HG02943 (cell line): ENCODE data around the gene SLC2A5.
"Not testable (repeated sequence)": the region's sequence is repeated elsewhere in the genome, so short reads cannot be mapped to it uniquely, and the experiment has no call there.

Experiments used
- ATAC-seq: cut with Tn5 transposase; IDR thresholded peaks from one replicate; pipeline ENCODE4 v1.9.1; 2021; ENCODE audit warnings: mild to moderate bottlenecking, low read depth, moderate library complexity; ENCODE audit not compliant: unreplicated experiment

Gene SLC2A5

DNA sequence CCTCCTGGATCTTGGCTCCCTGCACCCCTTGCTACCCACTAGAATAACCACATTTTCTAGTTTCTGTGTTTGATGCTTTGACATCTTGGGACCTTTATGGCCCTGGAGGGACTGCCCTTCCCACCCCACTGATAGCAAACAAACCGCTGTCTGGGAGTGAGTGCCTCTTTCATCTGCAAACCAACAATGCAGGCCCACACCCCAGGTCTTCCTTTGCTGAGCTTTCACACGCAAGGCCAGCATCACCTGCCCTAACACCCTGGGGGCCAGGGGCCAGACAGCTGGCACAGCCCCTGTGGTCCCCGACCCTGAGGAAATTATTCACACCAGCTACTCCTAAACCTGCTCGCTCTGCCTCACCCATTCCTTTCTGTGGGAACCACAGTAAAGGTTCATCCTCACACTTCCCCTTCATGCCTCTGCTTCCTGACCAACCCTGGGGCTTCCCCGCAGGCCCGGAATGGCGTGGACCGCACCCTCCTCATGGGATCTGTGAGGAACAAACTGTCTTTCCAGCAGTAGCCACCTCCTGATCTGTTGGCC lies 58.6 kb downstream of the SLC2A5 start:
- ATAC-seq: peak; percentile 41

DNA sequence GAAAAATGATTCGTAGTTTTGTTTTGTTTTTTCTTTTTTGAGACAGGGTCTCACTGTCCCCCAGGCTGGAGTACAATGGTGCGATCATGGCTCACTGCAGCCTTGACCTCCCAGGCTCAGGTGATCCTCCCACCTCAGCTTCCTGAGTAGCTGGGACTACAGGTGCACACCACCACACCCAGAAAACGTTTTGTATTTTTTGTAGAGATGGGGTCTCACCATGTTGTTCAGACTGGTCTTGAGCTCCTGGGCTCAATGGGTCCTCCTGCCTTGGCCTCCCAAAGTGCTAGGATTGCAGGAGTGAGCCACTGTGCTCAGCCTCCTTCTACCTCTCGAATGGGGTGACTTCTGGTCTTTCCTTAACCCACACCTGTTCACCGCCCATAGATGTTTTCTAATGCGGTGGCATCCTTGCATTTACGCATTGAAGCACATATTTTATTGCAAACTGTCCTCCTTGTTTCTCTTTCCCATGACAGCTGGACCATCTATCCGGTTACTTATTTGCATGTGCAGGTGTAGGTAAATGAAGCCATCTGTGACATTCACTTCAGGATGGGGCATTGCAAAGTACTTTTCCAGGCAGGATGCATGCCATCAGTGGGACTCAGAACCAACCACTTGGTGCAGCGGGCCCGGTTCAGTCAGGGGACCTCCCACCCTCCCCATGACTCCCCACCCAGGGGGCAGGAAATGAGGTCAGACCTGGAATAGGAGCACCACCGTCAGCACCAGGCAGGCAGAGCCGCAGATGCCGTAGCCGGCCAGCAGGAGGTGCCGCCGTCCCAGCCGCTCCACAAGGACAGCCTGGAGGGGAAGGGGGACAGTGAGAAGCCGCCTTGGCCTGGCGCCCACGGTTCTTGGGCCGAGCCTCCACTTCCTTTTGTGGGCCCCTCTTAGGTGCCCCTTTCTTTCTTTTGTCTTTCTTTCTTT lies 59.7 kb downstream of the SLC2A5 start:
- no peak for ATAC-seq

- ATAC-seq: no peak
Observed at GRCh38 chr1:9008236-9008635, 61.2 kb downstream of the SLC2A5 start.

GRCh38 chr1:9006956-9007615 lies 62.3 kb downstream of the SLC2A5 start:
- ATAC-seq: no peak

DNA sequence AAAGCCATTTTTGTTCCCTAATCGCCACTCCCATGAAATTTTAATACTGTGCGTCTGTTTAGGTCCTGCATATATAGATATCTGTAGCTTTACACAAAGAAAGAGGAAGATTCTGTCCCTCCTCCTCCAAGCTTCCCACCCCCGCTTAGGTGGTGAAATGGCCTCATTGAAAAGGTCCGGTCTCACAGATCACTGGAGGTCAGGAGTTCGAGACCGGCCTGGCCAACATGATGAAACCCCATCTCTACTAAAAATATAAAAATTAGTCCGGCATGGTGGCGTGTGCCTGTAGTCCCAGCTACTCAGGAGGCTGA lies 64.1 kb downstream of the SLC2A5 start:
- no peak for ATAC-seq

- ATAC-seq: no peak
Observed at GRCh38 chr1:9004700-9005394, 64.6 kb downstream of the SLC2A5 start.

DNA sequence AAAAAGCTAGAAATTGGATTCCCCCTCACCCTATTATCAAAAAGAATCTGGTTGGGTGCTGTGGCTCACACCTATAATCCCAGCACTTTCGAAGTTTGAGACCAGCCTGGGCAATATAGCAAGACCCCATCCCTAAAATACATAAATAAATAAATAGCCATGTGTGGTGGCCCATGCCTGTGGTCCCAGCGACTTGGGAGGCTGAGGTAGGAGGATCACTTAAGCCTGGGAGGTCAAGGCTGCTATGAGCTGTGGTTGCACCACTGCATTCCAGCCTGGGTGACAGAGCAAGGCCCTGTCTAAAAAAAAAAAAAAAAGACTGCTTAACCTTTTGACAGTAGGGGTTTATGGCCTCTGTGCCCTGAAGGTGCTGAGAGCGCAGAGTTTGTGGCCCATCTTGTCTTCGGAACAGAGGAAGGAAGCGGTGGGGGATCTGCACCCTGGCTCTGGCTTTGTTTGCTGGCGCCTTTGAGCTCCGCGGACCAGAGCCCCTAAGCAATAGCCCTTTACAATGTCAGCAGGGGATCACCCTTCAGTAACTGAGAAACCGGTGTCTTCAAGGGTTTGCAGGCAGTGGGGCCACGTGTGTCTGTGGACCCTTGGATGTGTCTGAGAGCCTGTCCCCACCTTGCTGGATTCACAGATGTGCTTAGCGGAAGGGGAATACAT lies 65.3 kb downstream of the SLC2A5 start:
- no peak for ATAC-seq

- ATAC-seq: not testable (repeated sequence)
Observed at GRCh38 chr1:9002215-9002560, 67.2 kb downstream of the SLC2A5 start.

- not testable (repeated sequence) for ATAC-seq
Observed at GRCh38 chr1:9001534-9002214, 67.8 kb downstream of the SLC2A5 start.

DNA sequence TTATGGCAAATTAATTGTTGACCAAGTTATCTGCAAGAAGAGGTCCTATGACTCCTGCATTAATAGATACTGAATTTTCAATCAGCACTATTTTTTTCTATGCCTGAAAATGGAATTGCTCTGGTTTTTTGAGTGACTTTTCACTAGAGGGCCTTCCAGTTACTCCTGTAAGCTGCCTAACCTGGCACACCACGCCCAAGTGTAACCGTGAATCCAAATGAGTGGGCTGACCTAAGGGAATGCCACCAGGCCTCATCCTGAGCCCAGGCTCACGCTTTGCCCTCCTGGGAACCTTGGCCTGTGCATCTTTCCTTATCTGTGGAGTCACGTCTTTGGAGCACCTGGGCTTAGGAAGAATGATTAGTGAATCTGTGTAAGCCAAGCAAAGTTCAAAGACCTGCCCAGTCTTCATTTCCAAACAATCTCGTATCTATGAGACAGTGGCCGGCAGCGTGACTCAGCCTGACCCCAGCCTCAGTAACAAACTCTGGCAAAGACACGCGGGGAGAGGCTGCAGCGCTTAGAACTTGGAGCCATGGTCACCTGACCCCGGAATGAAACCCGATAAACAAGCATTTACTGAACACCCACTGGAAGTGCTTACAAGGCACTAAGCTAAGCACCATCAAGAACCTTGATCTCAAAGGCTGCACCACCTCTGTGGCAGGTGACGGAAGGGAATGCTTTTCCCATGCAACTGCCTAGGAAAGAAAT lies 75.3 kb downstream of the SLC2A5 start:
- ATAC-seq: not testable (repeated sequence)

DNA sequence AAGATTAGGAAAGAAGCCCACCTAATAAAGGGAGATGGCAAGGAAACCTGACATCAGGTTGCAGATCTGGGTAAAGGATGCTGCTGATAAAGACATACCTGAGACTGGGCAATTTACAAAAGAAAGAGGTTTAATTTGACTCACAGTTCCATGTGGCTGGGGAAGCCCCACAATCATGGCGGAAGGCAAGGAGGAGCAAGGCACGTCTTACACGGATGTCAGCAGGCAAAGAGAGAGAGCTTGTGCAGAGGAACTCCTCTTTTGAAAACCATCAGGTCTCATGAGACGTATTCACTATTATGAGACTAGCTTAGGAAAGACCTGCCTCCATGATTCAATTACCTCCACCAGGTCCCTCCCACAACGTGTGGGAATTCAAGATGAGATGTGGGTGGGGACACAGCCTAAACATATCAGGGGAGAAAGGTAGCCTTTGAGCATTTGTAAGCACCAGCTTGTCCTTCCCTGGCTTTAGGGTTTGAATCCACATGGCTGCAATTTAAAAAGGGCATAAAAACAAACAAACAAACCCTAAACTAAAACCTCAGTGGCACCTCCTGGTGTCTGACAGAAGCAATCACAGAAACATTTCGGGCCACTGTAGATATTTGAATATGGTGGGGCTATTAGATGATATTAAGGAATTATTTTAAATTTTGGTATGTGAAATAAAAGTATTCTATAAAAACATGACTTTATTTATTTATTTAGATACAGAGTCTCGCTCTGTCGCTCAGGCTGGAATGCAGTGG lies 76.3 kb downstream of the SLC2A5 start:
- no peak for ATAC-seq

DNA sequence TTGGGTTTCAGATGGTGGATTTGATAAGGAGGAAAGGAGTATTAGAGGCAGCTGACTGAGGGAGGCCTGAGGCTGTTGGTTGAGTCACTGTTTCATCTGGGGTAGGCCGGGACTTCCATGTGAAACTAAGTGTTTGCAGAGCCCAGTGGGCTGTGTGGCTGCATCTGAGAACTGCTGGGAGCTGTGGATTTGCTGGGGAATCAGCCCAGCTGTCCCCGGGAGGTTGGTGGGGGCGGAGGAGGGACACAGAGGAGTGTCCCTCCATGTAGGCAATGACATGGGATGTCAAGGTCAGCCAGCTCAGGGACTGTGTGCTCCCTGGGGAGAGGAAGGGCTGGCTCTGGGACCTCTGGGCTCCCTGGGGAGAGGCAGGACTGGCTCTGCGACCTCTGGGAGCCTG lies 79.6 kb downstream of the SLC2A5 start:
- no peak for ATAC-seq

GRCh38 chr1:8989061-8989460 lies 80.4 kb downstream of the SLC2A5 start:
- ATAC-seq: no peak

DNA sequence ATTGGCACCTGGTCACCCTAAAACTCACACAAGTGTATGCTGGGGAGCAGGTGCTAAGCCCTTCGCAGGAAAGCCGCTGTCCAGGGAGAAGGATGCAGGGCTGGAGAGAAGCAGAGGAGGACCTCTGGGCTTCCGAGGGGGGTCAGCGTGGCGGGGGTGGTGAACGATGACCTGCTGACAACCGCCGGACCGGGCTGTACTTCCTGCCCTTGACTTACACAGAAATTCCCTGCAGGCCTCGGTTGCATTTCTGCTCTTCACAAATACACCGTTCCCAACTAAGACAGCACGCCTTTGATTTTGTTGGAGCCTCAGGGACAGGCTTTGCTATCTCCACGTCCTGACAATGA lies 80.8 kb downstream of the SLC2A5 start:
- no peak for ATAC-seq

DNA sequence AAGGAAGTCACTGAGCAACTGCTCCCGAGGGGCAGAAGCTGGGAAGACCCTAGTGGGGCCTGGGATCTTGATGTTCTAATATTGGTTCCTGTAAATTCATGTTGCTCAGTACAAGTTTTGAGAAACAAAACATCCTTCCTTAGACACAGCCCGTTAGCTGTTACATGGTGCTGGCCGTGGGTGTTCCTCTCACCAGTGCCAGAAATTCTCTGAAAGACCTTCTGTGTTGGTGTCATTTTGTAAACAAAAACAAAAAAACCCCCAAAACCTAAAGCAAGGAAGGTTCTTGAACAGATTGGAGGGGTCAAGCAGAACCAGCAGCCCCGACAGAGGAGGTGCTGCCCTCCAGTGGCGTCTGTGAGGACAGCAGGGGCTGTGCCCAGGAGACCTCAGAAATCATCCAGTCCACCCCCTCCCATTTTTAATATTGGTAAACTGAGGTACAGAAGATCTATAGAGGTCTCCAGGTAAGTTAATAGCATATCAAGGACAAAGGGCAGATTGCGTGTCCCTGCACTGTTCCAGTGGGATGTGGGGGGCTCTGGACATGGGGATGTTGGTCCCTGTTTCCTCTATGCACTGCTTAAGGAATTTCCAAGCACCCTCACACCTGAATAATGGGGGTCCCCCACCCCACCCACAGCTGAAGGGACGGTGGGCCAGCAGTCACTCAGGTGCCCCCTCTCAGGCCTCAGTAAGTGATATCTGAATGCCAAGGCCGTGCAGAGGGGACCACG lies 81.4 kb downstream of the SLC2A5 start:
- no peak for ATAC-seq

DNA sequence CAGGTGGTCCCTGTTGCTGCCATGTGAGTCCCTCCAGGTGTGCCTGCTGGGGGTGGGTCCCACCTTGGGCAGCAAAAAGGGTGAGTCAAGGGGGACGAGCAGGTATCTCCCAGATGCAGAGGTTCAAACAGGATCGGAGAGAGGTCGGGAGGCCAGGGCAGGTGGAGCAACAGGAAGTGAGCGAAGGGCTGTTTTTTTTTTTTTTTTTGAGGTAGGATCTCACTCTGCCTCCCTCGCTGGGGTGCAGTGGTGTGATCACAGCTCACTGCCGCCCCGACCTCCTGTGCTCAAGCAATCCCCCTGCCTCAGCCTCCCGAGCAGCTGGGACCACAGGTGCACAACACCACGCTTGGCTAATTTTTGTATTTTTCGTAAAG lies 82.6 kb downstream of the SLC2A5 start:
- no peak for ATAC-seq

- no peak for ATAC-seq
Observed at GRCh38 chr1:8985915-8986813, 83.3 kb downstream of the SLC2A5 start.
